ENCODE measurements around the gene MBOAT7.
"Not testable (repeated sequence)": the region's sequence is repeated elsewhere in the genome, so short reads cannot be mapped to it uniquely, and the experiment has no call there.

- TF ChIP-seq POLR2A (IDR thresholded peaks at IDR 0.05): not testable (repeated sequence)
- TF ChIP-seq, protein P1, sequence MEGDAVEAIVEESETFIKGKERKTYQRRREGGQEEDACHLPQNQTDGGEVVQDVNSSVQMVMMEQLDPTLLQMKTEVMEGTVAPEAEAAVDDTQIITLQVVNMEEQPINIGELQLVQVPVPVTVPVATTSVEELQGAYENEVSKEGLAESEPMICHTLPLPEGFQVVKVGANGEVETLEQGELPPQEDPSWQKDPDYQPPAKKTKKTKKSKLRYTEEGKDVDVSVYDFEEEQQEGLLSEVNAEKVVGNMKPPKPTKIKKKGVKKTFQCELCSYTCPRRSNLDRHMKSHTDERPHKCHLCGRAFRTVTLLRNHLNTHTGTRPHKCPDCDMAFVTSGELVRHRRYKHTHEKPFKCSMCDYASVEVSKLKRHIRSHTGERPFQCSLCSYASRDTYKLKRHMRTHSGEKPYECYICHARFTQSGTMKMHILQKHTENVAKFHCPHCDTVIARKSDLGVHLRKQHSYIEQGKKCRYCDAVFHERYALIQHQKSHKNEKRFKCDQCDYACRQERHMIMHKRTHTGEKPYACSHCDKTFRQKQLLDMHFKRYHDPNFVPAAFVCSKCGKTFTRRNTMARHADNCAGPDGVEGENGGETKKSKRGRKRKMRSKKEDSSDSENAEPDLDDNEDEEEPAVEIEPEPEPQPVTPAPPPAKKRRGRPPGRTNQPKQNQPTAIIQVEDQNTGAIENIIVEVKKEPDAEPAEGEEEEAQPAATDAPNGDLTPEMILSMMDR (IDR thresholded peaks at IDR 0.05): not testable (repeated sequence)
Measured at GRCh38 chr19:54194463-54194862, 5.1 kb upstream of the MBOAT7 start.
